OCI-LY7 (cell line): ENCODE results near the gene ALDH1L1. TPM values are rescaled to one million over a fixed set of nuclear protein-coding genes. Genes with fewer than 3 reads are reported as not detected.

Experiments used
- BruUV-seq: library from RNA; stranded (reverse); fragments of 400-500 nt; replicated peaks from 2 replicates; lab custom pipeline; 2021; lab: Mats Ljungman, UMichigan
- CTCF ChIA-PET: fragments of 300-600 bp; sonication (Branson Sonifier 250); formaldehyde crosslinking; loops from one replicate; lab custom pipeline; 2022; ENCODE audit warnings: antibody characterized with exemption; ENCODE audit not compliant: unreplicated experiment; lab: Charles Lee
- POLR2A ChIA-PET: fragments of 300-600 bp; sonication (Branson Sonifier 250); formaldehyde crosslinking; loops from one replicate; lab custom pipeline; 2022; ENCODE audit warnings: antibody characterized with exemption; lab: Charles Lee
- DNase-seq: peaks from one replicate; pipeline ENCODE4 v3.0.0-alpha.2; 2015; ENCODE audit warnings: low spot score
- H2AFZ ChIP-seq: fragments of 200-600 bp; sonication (generic), shearing (Covaris generic); 2 replicates; pipeline ENCODE4 v1.6.1; 2014; ENCODE audit warnings: mild to moderate bottlenecking, antibody characterized with exemption, low read length, moderate library complexity
- H3K27ac ChIP-seq: fragments of 200-600 bp; sonication (generic); 2 replicates; pipeline ENCODE4 v1.5.1; 2014; ENCODE audit warnings: mixed run types, low read depth, mild to moderate bottlenecking, moderate library complexity, low read length, inconsistent platforms; ENCODE audit not compliant: poor library complexity, severe bottlenecking
- H3K36me3 ChIP-seq: fragments of 200-600 bp; sonication (generic); 2 replicates; pipeline ENCODE4 v1.6.1; 2014; ENCODE audit warnings: mild to moderate bottlenecking, antibody characterized with exemption, low read length, moderate library complexity, mixed read lengths; ENCODE audit not compliant: insufficient read depth
- H3K4me1 ChIP-seq: fragments of 200-600 bp; sonication (generic); 2 replicates; pipeline ENCODE4 v1.5.1; 2014; ENCODE audit warnings: mild to moderate bottlenecking, low read length; ENCODE audit not compliant: insufficient read depth, poor library complexity, severe bottlenecking
- H3K4me2 ChIP-seq: fragments of 200-600 bp; sonication (generic); 2 replicates; pipeline ENCODE4 v1.6.1; 2014; ENCODE audit warnings: mild to moderate bottlenecking, low read length
- H3K4me3 ChIP-seq: fragments of 200-600 bp; sonication (generic); 2 replicates; pipeline ENCODE4 v1.5.1; 2014; ENCODE audit warnings: mild to moderate bottlenecking, low read depth, low read length; ENCODE audit not compliant: poor library complexity, severe bottlenecking
- H3K79me2 ChIP-seq: fragments of 200-600 bp; sonication (generic); 2 replicates; pipeline ENCODE4 v1.6.1; 2016; ENCODE audit warnings: low read depth, mild to moderate bottlenecking, low read length, moderate library complexity, mixed read lengths; ENCODE audit not compliant: insufficient read depth
- H3K9me2 ChIP-seq: fragments of 200-600 bp; sonication (generic); 2 replicates; pipeline ENCODE4 v1.6.1; 2016; ENCODE audit warnings: mild to moderate bottlenecking, low read length, mixed read lengths; ENCODE audit not compliant: insufficient read depth
- H3K9me3 ChIP-seq: fragments of 200-600 bp; sonication (generic); 2 replicates; pipeline ENCODE4 v1.6.1; 2014; ENCODE audit warnings: mild to moderate bottlenecking, mixed run types, low read length, mixed read lengths
- H4K20me1 ChIP-seq: fragments of 200-600 bp; sonication (generic); 2 replicates; pipeline ENCODE4 v1.6.1; 2014; ENCODE audit warnings: mild to moderate bottlenecking, antibody characterized with exemption, low read length, moderate library complexity, mixed read lengths; ENCODE audit not compliant: insufficient read depth
- EZH2phosphoT487 ChIP-seq: fragments of 200-600 bp; sonication (generic); IDR thresholded peaks from 2 replicates; pipeline ENCODE4 v1.6.1; 2018; ENCODE audit warnings: low read depth, borderline replicate concordance, mild to moderate bottlenecking, mixed run types, antibody characterized with exemption, low read length, moderate library complexity, mixed read lengths
- intact Hi-C: fragments of 100-400 bp; cut with micrococcal nuclease; formaldehyde crosslinking; loops from one replicate; pipeline ENCODE4 v1.10.0; 2022; ENCODE audit not compliant: unreplicated experiment
- total RNA-seq, 2 experiments: library from RNA; depleted of rRNA in 1 of 2; stranded (reverse); fragments of >200 nt in 1 of 2; shearing (Covaris generic) in 1 of 2; gene quantifications; 2 replicates each; pipeline ENCODE4 v1.2.3, GENCODE V29; 2014 to 2022
- TF ChIP-seq, protein P1 (sequence below): fragments of 200-600 bp; sonication (generic); conservative IDR thresholded peaks from 2 replicates; pipeline ENCODE4 v1.5.1; 2014; ENCODE audit warnings: mild to moderate bottlenecking, antibody characterized with exemption, low read length, moderate library complexity, mixed read lengths

ALDH1L1 gene
- total RNA-seq, 2 experiments from 2014 or later, result not detected

DNA sequence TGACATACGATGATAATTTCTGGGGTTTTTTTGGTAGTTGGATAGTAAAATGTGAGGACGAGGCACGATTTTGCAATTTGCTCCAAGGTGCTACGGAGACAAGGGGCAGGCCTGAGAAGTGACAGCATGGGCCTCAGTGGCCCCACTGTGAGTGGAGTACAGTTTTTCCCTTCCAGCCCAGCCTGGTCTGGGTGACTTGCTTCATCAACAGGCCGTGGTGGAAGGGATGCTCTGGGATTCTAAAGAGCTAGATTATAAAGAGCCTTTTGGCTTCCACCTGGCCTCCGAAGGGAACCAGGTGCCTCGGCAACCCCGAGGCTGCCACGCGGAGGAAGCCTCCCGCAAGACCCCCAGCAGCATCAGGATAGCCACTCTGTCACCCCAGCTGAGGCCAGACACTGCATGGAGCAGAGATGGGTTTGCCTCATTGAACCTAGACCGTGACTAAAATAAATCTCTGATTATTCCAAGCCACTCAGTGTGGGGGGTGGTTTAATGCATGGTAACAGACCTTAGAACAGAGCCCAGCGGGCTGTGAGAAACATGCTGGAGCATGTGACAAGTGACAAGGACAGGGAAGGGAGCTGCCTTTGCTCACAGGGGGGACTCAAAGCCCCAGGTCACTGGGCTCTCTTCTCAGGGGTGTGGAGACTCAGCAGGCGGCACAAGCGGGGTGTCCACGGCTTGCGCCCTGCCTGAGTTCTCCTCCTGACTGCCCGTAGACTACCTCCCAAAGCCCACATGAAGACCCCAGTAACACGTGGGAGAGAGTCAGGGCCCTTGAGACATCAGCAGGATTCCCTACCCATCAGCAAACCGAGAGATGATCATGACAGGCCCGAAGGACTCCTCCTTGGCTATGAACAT, 73.8 kb downstream of the ALDH1L1 start:
- POLR2A ChIA-PET, result no interaction called here
- Histone ChIP-seq H3K36me3 (no peaks in the 10 kb centered on the region), H4K20me1 (no peaks in the 10 kb centered on the region), H3K4me2 (no peak overlapping the region), H3K27ac (no peak overlapping the region), H3K79me2 (no peaks in the 10 kb centered on the region), H3K4me1 (no peaks in the 10 kb centered on the region), H3K9me3 (no peaks in the 10 kb centered on the region), H3K4me3 (no peak overlapping the region), H3K9me2 (no peaks in the 10 kb centered on the region), H2AFZ (no peak overlapping the region)
- TF ChIP-seq, protein P1, sequence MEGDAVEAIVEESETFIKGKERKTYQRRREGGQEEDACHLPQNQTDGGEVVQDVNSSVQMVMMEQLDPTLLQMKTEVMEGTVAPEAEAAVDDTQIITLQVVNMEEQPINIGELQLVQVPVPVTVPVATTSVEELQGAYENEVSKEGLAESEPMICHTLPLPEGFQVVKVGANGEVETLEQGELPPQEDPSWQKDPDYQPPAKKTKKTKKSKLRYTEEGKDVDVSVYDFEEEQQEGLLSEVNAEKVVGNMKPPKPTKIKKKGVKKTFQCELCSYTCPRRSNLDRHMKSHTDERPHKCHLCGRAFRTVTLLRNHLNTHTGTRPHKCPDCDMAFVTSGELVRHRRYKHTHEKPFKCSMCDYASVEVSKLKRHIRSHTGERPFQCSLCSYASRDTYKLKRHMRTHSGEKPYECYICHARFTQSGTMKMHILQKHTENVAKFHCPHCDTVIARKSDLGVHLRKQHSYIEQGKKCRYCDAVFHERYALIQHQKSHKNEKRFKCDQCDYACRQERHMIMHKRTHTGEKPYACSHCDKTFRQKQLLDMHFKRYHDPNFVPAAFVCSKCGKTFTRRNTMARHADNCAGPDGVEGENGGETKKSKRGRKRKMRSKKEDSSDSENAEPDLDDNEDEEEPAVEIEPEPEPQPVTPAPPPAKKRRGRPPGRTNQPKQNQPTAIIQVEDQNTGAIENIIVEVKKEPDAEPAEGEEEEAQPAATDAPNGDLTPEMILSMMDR, result no peak
- TF ChIP-seq EZH2phosphoT487, result no peak
- CTCF ChIA-PET, result no interaction called here
- BruUV-seq, result no TSS peak
- no peak for DNase-seq
- intact Hi-C loops, result no loop called here

DNA sequence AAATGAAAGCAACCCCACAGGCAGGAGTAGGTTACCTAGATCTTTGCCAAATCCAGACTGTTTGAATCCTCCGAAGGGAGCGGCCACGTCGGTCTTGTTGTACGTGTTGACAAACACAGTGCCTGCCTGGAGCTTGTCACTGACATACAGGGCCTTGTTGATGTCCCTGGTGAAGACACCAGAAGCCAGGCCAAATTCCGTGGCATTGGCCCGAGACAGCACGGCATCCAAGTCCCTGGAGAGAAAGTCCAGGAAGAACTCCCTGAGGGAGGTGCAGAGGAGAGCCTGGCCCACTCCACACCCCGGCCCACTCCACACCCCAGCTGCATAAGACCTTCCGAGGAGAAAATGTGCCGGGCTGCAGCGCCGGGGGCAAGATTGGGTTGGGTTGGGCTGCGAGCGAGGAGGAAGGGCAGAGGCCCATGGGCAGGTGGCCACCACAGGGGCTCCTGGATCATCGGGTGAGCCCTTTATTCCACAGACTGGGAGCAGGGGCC, 74.6 kb downstream of the ALDH1L1 start:
- Histone ChIP-seq H3K36me3 (no peaks in the 10 kb centered on the region), H3K4me3 (no peak overlapping the region), H3K79me2 (no peaks in the 10 kb centered on the region), H4K20me1 (no peaks in the 10 kb centered on the region), H3K9me2 (no peaks in the 10 kb centered on the region), H3K4me2 (no peak overlapping the region), H3K9me3 (no peaks in the 10 kb centered on the region), H3K27ac (no peak overlapping the region), H3K4me1 (no peaks in the 10 kb centered on the region), H2AFZ (no peak overlapping the region)
- CTCF ChIA-PET, result no interaction called here
- POLR2A ChIA-PET, result no interaction called here
- intact Hi-C loops, result no loop called here
- no TSS peak for BruUV-seq
- TF ChIP-seq, protein P1, result no peak
- TF ChIP-seq EZH2phosphoT487, result no peak
- DNase-seq, result no peak
